Fibroblast of skin of left quadriceps (primary cell): Measurements from ENCODE around the gene LSP1.
A peak's percentile ranks its signal among the peaks of the same experiment; 100 is the strongest.

Experiments
- DNase-seq, 2 experiments: peaks; one replicate each; pipeline ENCODE4 v3.0.0-alpha.2; 2013; ENCODE audit warnings: low read depth in 2 of 2

LSP1 gene

GRCh38 chr11:1888811-1889210 is 35.9 kb downstream of the LSP1 start:
- no peak for DNase-seq

GRCh38 chr11:1889224-1889930 is 36.5 kb downstream of the LSP1 start:
- no peak for DNase-seq

- no peak for DNase-seq
Measured at GRCh38 chr11:1889941-1890855, 37.3 kb downstream of the LSP1 start.

GRCh38 chr11:1890856-1891830 is 38.3 kb downstream of the LSP1 start:
- DNase-seq, result no peak

GRCh38 chr11:1891831-1892115 is 38.9 kb downstream of the LSP1 start, which contains the start of gene PRR33:
Gene PRR33, minus strand, starts transcription at chr11:1891895. Its CDS starts 1,311 bp downstream, at chr11:1890584.
- no peak for DNase-seq

- no peak for DNase-seq
Measured at GRCh38 chr11:1892116-1892515, 39.2 kb downstream of the LSP1 start.

- DNase-seq, result no peak
Measured at GRCh38 chr11:1892558-1892957, 39.7 kb downstream of the LSP1 start.

- DNase-seq, result no peak
Measured at GRCh38 chr11:1893581-1894359, 40.9 kb downstream of the LSP1 start.

GRCh38 chr11:1894759-1895158 is 41.9 kb downstream of the LSP1 start:
- no peak for DNase-seq

GRCh38 chr11:1896468-1896867 is 43.6 kb downstream of the LSP1 start:
- DNase-seq, result no peak

GRCh38 chr11:1896923-1897322 is 44.0 kb downstream of the LSP1 start:
- no peak for DNase-seq

- no peak for DNase-seq
Measured at GRCh38 chr11:1899090-1899489, 46.2 kb downstream of the LSP1 start.

- DNase-seq, result no peak
Measured at GRCh38 chr11:1899686-1900085, 46.8 kb downstream of the LSP1 start.

- no peak for DNase-seq
Measured at GRCh38 chr11:1906181-1906580, 53.3 kb downstream of the LSP1 start.

- DNase-seq, result no peak
Measured at GRCh38 chr11:1906611-1907423, 53.9 kb downstream of the LSP1 start.

GRCh38 chr11:1908618-1909017 is 55.7 kb downstream of the LSP1 start:
- DNase-seq, result peak; percentile 22 to 24

GRCh38 chr11:1909524-1909923 is 56.6 kb downstream of the LSP1 start:
- no peak for DNase-seq

GRCh38 chr11:1912289-1912878 is 59.5 kb downstream of the LSP1 start:
- no peak for DNase-seq

- no peak for DNase-seq
Measured at GRCh38 chr11:1913271-1914060, 60.6 kb downstream of the LSP1 start.
